Measurements from ENCODE around the gene NDUFB6. TPM values are rescaled to one million over a fixed set of nuclear protein-coding genes. Genes with fewer than 3 reads are reported as not detected.

NDUFB6 gene
- total RNA-seq, 1 experiment from 2014 or later: 60.2 TPM

DNA sequence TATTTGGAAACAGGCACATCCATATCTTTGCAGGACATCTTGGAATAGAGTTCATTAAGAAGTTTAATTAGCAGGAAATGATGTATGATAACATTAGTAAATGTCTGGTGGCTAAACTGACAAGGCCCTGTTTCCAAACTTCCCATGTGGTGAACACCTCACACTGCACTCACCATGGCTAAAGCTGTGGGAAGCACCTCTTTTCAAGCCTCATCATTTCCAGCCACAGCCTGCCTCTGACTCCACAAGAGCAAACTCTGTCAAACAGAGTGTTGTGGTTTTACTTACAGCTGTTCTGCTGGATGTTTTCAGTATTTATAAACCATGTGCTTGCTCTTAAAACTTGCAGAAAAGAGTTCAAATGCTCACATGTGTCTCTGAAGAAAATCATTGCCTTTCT lies 14.9 kb upstream of the NDUFB6 start:
- Histone ChIP-seq H3K79me2 (ENCODE audit: insufficient read depth, low read length) (no peaks in the 10 kb centered on the region), H3K27me3 (ENCODE audit: insufficient read depth, low read length) (no peaks in the 10 kb centered on the region), H2BK5ac (ENCODE audit: insufficient read length, low read length) (no peak overlapping the region), H3K79me1 (ENCODE audit: insufficient read depth, low read depth, low read length, poor library complexity, severe bottlenecking) (no peaks in the 10 kb centered on the region), H3K4me2 (ENCODE audit: insufficient read depth, insufficient read length, low read length) (no peak overlapping the region), H4K8ac (replicated peaks; ENCODE audit: insufficient read length, low read depth, low read length) (no peak overlapping the region), H3K4me1 (ENCODE audit: insufficient read depth, low read length) (no peaks in the 10 kb centered on the region), H2BK12ac (ENCODE audit: insufficient read length, low read depth, low read length) (no peak overlapping the region), H2BK15ac (ENCODE audit: low read depth, low read length) (no peak overlapping the region), H4K20me1 (ENCODE audit: control insufficient read depth, insufficient read depth, insufficient read length) (no peaks in the 10 kb centered on the region), H3K27ac (ENCODE audit: insufficient read length, low read depth, low read length) (no peak overlapping the region), H2AK5ac (ENCODE audit: insufficient read length, low read length) (no peak overlapping the region), H3K9me3 (ENCODE audit: control insufficient read depth, low read depth, low read length) (no peaks in the 10 kb centered on the region), H3K4ac (ENCODE audit: low read depth, low read length) (no peak overlapping the region), H3K23me2 (ENCODE audit: insufficient read length, low read depth, low read length, poor library complexity, severe bottlenecking) (no peaks in the 10 kb centered on the region), H4K5ac (ENCODE audit: insufficient read length, low read depth, low read length) (no peak overlapping the region), H3K23ac (ENCODE audit: insufficient read length, low read depth, low read length) (no peak overlapping the region), H2AFZ (ENCODE audit: low read length) (no peak overlapping the region), H3K9ac (ENCODE audit: extremely low read depth, insufficient read length, low read length) (no peak overlapping the region), H3K18ac (ENCODE audit: insufficient read length, low read depth, low read length) (no peak overlapping the region), H2BK20ac (ENCODE audit: low read depth, low read length, poor library complexity, severe bottlenecking) (no peak overlapping the region), H4K91ac (ENCODE audit: insufficient read length, low read depth, low read length) (no peak overlapping the region), H3T11ph (ENCODE audit: low read length) (no peak overlapping the region), H3K56ac (ENCODE audit: insufficient read length, low read depth, low read length) (no peak overlapping the region), H2BK120ac (ENCODE audit: low read depth, low read length, poor library complexity, severe bottlenecking) (no peak overlapping the region), H3K14ac (ENCODE audit: insufficient read depth, low read length) (no peak overlapping the region)
- H3K27ac Mint-ChIP-seq: no peak overlapping the region
- peaks cover 2% of the 10 kb centered on the region for H3K27me3 Mint-ChIP-seq (ENCODE audit: low read depth)
- peaks cover 2 to 3% of the 10 kb centered on the region in 2 experiments; a peak in 2 of 5 replicates for H3K9me3 Mint-ChIP-seq
- no peak for DNase-seq
- H3K4me3 Mint-ChIP-seq: no peak overlapping the region
- H3K4me1 Mint-ChIP-seq: no peaks in the 10 kb centered on the region
- H3K36me3 Mint-ChIP-seq (ENCODE audit: insufficient read depth in 1 of 3, low read depth in 3 of 3): no peaks in the 10 kb centered on the region
- TF ChIP-seq, protein P1, sequence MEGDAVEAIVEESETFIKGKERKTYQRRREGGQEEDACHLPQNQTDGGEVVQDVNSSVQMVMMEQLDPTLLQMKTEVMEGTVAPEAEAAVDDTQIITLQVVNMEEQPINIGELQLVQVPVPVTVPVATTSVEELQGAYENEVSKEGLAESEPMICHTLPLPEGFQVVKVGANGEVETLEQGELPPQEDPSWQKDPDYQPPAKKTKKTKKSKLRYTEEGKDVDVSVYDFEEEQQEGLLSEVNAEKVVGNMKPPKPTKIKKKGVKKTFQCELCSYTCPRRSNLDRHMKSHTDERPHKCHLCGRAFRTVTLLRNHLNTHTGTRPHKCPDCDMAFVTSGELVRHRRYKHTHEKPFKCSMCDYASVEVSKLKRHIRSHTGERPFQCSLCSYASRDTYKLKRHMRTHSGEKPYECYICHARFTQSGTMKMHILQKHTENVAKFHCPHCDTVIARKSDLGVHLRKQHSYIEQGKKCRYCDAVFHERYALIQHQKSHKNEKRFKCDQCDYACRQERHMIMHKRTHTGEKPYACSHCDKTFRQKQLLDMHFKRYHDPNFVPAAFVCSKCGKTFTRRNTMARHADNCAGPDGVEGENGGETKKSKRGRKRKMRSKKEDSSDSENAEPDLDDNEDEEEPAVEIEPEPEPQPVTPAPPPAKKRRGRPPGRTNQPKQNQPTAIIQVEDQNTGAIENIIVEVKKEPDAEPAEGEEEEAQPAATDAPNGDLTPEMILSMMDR (conservative IDR thresholded peaks at IDR 0.05): peak; percentile 20; the same call in 1 of the 3 replicates

All from H9 (cell line).